ENCODE results near the gene MLYCD. TPM values are rescaled to one million over a fixed set of nuclear protein-coding genes. Genes with fewer than 3 reads are reported as not detected.

Gene MLYCD
- total RNA-seq, 1 donor from 2014 or later: 5.6 TPM

GRCh38 chr16:83971165-83972130 is 72.5 kb downstream of the MLYCD start:
- no peak for DNase-seq

GRCh38 chr16:83972256-83973008 is 73.5 kb downstream of the MLYCD start:
- no peak for DNase-seq

GRCh38 chr16:83973077-83973476 is 74.2 kb downstream of the MLYCD start:
- DNase-seq: no peak

- DNase-seq: no peak
Observed at GRCh38 chr16:83973581-83974385, 74.9 kb downstream of the MLYCD start.

- no peak for DNase-seq
Observed at GRCh38 chr16:83974475-83974874, 75.6 kb downstream of the MLYCD start.

GRCh38 chr16:83975590-83976260 is 76.8 kb downstream of the MLYCD start:
- no peak for DNase-seq

Other genes starting within 250 kb of the MLYCD start
- gene HSBP1, start 91.1 kb upstream of the MLYCD start, total RNA-seq: 40.2 and 70.5 TPM in 2 replicates
- 0.68 and 1.4 TPM in 2 replicates for gene OSGIN1, start 54.1 kb downstream of the MLYCD start, total RNA-seq
- not detected in 2 replicates for gene NECAB2, start 69.1 kb downstream of the MLYCD start, total RNA-seq
- not detected in 2 replicates for gene SLC38A8, start 143.7 kb downstream of the MLYCD start, total RNA-seq
- 120 and 138 TPM in 2 replicates for gene MBTPS1, start 217.8 kb downstream of the MLYCD start, total RNA-seq
- 28.2 and 32.0 TPM in 2 replicates for gene HSDL1, start 246.1 kb downstream of the MLYCD start, total RNA-seq
- under 0.01 TPM in 1 of 2 replicates, not detected in the other for gene DNAAF1, start 246.2 kb downstream of the MLYCD start, total RNA-seq

Data from dermis blood vessel endothelial cell (primary cell).